ENCODE measurements around the gene ITGAE. TPM values are rescaled to one million over a fixed set of nuclear protein-coding genes. Genes with fewer than 3 reads are reported as not detected.

Gene ITGAE
- total RNA-seq, 4 donors from 2014 or later = 5.7 to 40.5 (median 26.9) TPM

GRCh38 chr17:3693829-3694231 is 107.2 kb downstream of the ITGAE start:
- no peaks in the 10 kb centered on the region for H3K36me3 ChIP-seq
- H3K9me3 ChIP-seq = peaks cover 0 to 10% (median 8%) of the 10 kb centered on the region in 3 donors
- H3K27me3 ChIP-seq = peaks cover 5 to 87% (median 8%) of the 10 kb centered on the region in 4 donors
- H3K27ac ChIP-seq = no peak overlapping the region
- no peak for DNase-seq
- intact Hi-C loops (cut with DNase I) = no loop called here
- 57 to 81% methylated on average over 7 to 9 of the region's 9 CpGs for WGBS, 2 donors
- H3K4me3 ChIP-seq = no peak overlapping the region
- H3K4me1 ChIP-seq = peaks cover 7 to 25% (median 8%) of the 10 kb centered on the region in 3 donors
- TF ChIP-seq POLR2A (IDR thresholded peaks at IDR 0.05) = no peak

GRCh38 chr17:3693141-3693540 is 107.8 kb downstream of the ITGAE start:
- intact Hi-C loops (cut with DNase I) = no loop called here

GRCh38 chr17:3692346-3692745 is 108.6 kb downstream of the ITGAE start:
- no peak overlapping the region for H3K4me3 ChIP-seq
- H3K36me3 ChIP-seq = no peaks in the 10 kb centered on the region
- intact Hi-C loops (cut with DNase I) = no loop called here
- peaks cover 7 to 25% (median 8%) of the 10 kb centered on the region in 3 donors for H3K4me1 ChIP-seq
- peaks cover 5 to 74% (median 8%) of the 10 kb centered on the region in 4 donors for H3K27me3 ChIP-seq
- 83 to 90% methylated on average over 7 of the region's 9 CpGs for WGBS, 2 donors
- no peak for DNase-seq
- no peak overlapping the region for H3K27ac ChIP-seq
- no peaks in the 10 kb centered on the region for H3K9me3 ChIP-seq
- TF ChIP-seq POLR2A (IDR thresholded peaks at IDR 0.05) = no peak
- TF ChIP-seq, protein P1, sequence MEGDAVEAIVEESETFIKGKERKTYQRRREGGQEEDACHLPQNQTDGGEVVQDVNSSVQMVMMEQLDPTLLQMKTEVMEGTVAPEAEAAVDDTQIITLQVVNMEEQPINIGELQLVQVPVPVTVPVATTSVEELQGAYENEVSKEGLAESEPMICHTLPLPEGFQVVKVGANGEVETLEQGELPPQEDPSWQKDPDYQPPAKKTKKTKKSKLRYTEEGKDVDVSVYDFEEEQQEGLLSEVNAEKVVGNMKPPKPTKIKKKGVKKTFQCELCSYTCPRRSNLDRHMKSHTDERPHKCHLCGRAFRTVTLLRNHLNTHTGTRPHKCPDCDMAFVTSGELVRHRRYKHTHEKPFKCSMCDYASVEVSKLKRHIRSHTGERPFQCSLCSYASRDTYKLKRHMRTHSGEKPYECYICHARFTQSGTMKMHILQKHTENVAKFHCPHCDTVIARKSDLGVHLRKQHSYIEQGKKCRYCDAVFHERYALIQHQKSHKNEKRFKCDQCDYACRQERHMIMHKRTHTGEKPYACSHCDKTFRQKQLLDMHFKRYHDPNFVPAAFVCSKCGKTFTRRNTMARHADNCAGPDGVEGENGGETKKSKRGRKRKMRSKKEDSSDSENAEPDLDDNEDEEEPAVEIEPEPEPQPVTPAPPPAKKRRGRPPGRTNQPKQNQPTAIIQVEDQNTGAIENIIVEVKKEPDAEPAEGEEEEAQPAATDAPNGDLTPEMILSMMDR (IDR thresholded peaks at IDR 0.05) = no peak

More at GRCh38 chr17:3693141-3693540, 107.8 kb downstream of the ITGAE start:
- whole genome bisulfite sequencing, 2 donors = 50 to 64% methylated on average over 3 to 4 of the region's 4 CpGs
- Histone ChIP-seq H3K36me3 (no peaks in the 10 kb centered on the region), H3K27me3 (peaks cover 5 to 82% (median 8%) of the 10 kb centered on the region in 4 donors), H3K4me3 (no peak overlapping the region), H3K4me1 (peaks cover 7 to 25% (median 8%) of the 10 kb centered on the region in 3 donors), H3K9me3 (peaks cover 0 to 5% (median 4%) of the 10 kb centered on the region in 3 donors), H3K27ac (no peak overlapping the region)
- no peak for TF ChIP-seq POLR2A (IDR thresholded peaks at IDR 0.05)
- TF ChIP-seq, protein P1 (IDR thresholded peaks at IDR 0.05) = no peak
- DNase-seq = no peak

DNA sequence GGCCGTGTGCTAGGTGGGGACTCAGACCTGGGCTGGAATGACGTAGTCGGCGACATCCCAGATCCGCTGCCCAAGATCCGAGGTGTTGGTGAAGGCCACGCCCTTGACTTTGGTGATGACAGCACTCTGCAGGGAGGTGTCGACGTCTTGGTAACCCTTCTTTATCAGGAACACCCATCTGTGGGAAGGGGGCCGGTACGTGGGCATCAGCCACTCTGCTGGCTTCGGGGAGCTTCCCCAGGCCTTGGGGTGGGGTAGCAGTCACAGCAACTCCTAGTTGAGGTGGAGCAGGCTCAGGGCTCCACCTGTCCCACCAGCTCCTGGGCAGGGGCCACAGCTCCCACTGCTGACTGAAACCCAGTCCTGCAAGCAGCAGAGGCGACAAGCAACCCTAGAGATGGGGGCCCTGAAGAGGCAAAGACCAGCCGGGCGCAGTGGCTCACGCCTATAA is 109.3 kb downstream of the ITGAE start:
- WGBS, 2 donors = 40% methylated on average over 2 of the region's 16 CpGs; no CpG with 5 or more reads in 1 of the 2 donors
- intact Hi-C loops (cut with DNase I) = no loop called here
- DNase-seq = no peak
- Histone ChIP-seq H3K27me3 (peaks cover 5 to 67% (median 8%) of the 10 kb centered on the region in 4 donors), H3K27ac (no peak overlapping the region), H3K4me1 (peaks cover 7 to 22% (median 8%) of the 10 kb centered on the region in 3 donors), H3K9me3 (no peaks in the 10 kb centered on the region), H3K4me3 (no peak overlapping the region), H3K36me3 (no peaks in the 10 kb centered on the region)
- TF ChIP-seq, protein P1 (IDR thresholded peaks at IDR 0.05) = no peak
- no peak for TF ChIP-seq POLR2A (IDR thresholded peaks at IDR 0.05)

- H3K4me3 ChIP-seq = no peak overlapping the region
- H3K4me1 ChIP-seq = peaks cover under 1 to 10% (median 2%) of the 10 kb centered on the region in 3 donors
- intact Hi-C loops (cut with DNase I) = no loop called here
- DNase-seq = no peak
- 73 to 94% methylated on average over 2 of the region's 22 CpGs for WGBS, 2 donors
- H3K27me3 ChIP-seq = peaks cover 0 to 55% (median 3%) of the 10 kb centered on the region in 4 donors
- no peak for TF ChIP-seq POLR2A (IDR thresholded peaks at IDR 0.05)
- TF ChIP-seq, protein P1 (IDR thresholded peaks at IDR 0.05) = no peak
- H3K9me3 ChIP-seq = no peaks in the 10 kb centered on the region
- H3K27ac ChIP-seq = no peak overlapping the region
- no peaks in the 10 kb centered on the region for H3K36me3 ChIP-seq
These were observed 110.8 kb downstream of the ITGAE start for GRCh38 chr17:3690094-3690715.
